Spinal cord (tissue), 10 donors: ENCODE results near the gene AIG1. TPM values are rescaled to one million over a fixed set of nuclear protein-coding genes. Genes with fewer than 3 reads are reported as not detected.
"Not testable (repeated sequence)": the region's sequence is repeated elsewhere in the genome, so short reads cannot be mapped to it uniquely, and the experiment has no call there.

ENCODE experiments used
- DNase-seq, 6 donors: peaks; one replicate each; pipeline versions ENCODE4 v3.0.0 to v3.0.0-alpha.2; 2013 to 2015; ENCODE audit warnings: low spot score in 6 of 6, low read depth in 4 of 6
- H3K27ac ChIP-seq: one replicate; pipeline ENCODE4 v1.5.1; 2013; ENCODE audit warnings: low read depth, low read length, control low read depth
- H3K27me3 ChIP-seq: one replicate; pipeline ENCODE4 v1.6.1; 2013; ENCODE audit warnings: low read length; ENCODE audit not compliant: control insufficient read depth, insufficient read depth
- H3K36me3 ChIP-seq: one replicate; pipeline ENCODE4 v1.6.1; 2013; ENCODE audit warnings: low read length; ENCODE audit not compliant: control insufficient read depth, insufficient read depth
- H3K4me1 ChIP-seq: one replicate; pipeline ENCODE4 v1.6.1; 2013; ENCODE audit warnings: low read length; ENCODE audit not compliant: control insufficient read depth, insufficient read depth
- H3K4me3 ChIP-seq: one replicate; pipeline ENCODE4 v1.5.1; 2013; ENCODE audit warnings: low read depth, low read length, control low read depth
- H3K9me3 ChIP-seq: one replicate; pipeline ENCODE4 v1.6.1; 2013; ENCODE audit warnings: low read length; ENCODE audit not compliant: control insufficient read depth, insufficient read depth
- WGBS: methylation state at CpG from one replicate; pipeline ENCODE4 v1.1.5; 2013; ENCODE audit warnings: missing lambda C conversion rate; ENCODE audit not compliant: insufficient coverage; 5-methylcytosine and 5-hydroxymethylcytosine counted together
- polyA plus RNA-seq, 2 donors: library from polyadenylated mRNA; unstranded; fragments of 120-200 nt; gene quantifications; one replicate each; pipeline ENCODE4 v1.2.1, GENCODE V29; 2013; ENCODE audit not compliant: insufficient read length in 2 of 2
- total RNA-seq, 2 donors: library from RNA; depleted of rRNA in 1 of 2; stranded (reverse); fragments of 120-200 nt in 1 of 2; fragments of >200 nt in 1 of 2; gene quantifications; one replicate each; pipeline versions ENCODE4 v1.2.3 to v1.2.4, GENCODE V29; 2013 to 2014
- donor health status: healthy.

Gene AIG1
- total and polyA plus RNA-seq, 4 donors: 56.5 to 72.6 (median 70.3) TPM

GRCh38 chr6:143064271-143064670 lies 3.6 kb downstream of the AIG1 start:
- H3K9me3 ChIP-seq: no peaks in the 10 kb centered on the region
- no peak overlapping the region for H3K27ac ChIP-seq
- H3K4me3 ChIP-seq: no peak overlapping the region
- no peak for DNase-seq
- peaks cover 8% of the 10 kb centered on the region for H3K4me1 ChIP-seq
- no peaks in the 10 kb centered on the region for H3K36me3 ChIP-seq
- H3K27me3 ChIP-seq: no peaks in the 10 kb centered on the region
- WGBS: 80% methylated on average over 1 of the region's 1 CpG

DNA sequence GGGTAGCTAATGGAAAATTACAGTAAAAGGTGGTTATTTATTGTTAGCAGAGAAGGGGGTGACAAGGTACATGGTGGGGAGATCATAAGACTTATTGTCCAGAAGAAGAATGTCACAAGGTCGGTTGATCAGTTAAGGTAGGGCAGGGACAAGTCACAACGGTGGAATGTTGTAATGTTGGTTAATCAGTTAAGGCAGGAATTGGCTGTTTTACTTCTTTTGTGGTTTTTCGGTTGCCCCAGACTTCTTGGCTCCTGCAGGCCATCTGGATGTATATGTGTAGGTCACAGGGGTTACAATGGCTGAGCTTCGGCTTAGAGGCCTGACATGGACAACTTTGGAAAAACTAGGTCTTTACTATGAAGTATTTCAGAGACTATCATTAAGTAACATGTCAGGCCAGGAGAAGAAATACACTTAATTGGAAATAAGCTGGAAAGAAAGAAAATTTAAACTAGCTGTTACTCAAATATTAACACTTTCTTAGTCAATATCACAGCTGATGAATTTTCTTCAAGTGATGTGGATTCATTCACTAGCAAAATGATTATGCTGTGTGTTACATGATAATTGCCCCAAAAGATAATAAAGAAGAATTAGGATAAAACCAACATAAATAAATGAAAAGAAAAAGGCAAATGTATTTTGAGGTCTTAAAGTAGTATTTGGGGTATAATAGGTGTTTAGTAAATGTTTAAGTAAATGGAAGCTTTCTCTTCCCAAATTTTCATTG lies 4.4 kb downstream of the AIG1 start:
- Histone ChIP-seq H3K27me3 (no peaks in the 10 kb centered on the region), H3K9me3 (no peaks in the 10 kb centered on the region), H3K4me3 (no peak overlapping the region), H3K4me1 (peaks cover 7% of the 10 kb centered on the region), H3K27ac (no peak overlapping the region), H3K36me3 (no peaks in the 10 kb centered on the region)
- no CpG with 5 or more reads among the region's 4 CpGs for WGBS
- DNase-seq: no peak

- WGBS: no CpG with 5 or more reads among the region's 1 CpG
Observed at GRCh38 chr6:143068001-143068400, 7.3 kb downstream of the AIG1 start.

DNA sequence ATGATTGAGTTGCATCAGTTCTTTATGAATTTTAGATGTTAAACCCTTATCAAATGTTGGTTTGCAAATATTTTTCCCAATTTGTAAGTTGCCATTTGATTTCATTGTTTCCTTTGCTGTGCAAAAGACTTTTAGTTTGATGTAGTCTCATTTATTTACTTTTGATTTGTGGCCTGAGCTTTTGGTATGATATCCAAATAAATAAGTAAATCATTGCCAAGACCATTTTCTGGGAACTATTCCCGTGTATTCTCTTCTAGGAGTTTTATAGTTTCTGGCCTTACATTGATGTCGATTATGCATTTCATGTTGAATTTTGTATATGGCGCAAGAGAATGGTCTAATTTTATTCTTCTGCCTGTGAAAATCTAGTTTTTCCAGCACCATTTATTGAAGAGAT lies 13.4 kb downstream of the AIG1 start:
- peaks cover 9% of the 10 kb centered on the region for H3K9me3 ChIP-seq
- no peak for DNase-seq
- H3K4me1 ChIP-seq: no peaks in the 10 kb centered on the region
- H3K27ac ChIP-seq: no peak overlapping the region
- H3K36me3 ChIP-seq: no peaks in the 10 kb centered on the region
- WGBS: no CpG with 5 or more reads among the region's 3 CpGs
- H3K27me3 ChIP-seq: no peaks in the 10 kb centered on the region
- H3K4me3 ChIP-seq: no peak overlapping the region

More at GRCh38 chr6:143068001-143068400, 7.3 kb downstream of the AIG1 start:
- H3K27me3 ChIP-seq: no peaks in the 10 kb centered on the region
- H3K27ac ChIP-seq: no peak overlapping the region
- DNase-seq: no peak
- H3K9me3 ChIP-seq: no peaks in the 10 kb centered on the region
- no peaks in the 10 kb centered on the region for H3K36me3 ChIP-seq
- no peak overlapping the region for H3K4me3 ChIP-seq
- no peaks in the 10 kb centered on the region for H3K4me1 ChIP-seq

DNA sequence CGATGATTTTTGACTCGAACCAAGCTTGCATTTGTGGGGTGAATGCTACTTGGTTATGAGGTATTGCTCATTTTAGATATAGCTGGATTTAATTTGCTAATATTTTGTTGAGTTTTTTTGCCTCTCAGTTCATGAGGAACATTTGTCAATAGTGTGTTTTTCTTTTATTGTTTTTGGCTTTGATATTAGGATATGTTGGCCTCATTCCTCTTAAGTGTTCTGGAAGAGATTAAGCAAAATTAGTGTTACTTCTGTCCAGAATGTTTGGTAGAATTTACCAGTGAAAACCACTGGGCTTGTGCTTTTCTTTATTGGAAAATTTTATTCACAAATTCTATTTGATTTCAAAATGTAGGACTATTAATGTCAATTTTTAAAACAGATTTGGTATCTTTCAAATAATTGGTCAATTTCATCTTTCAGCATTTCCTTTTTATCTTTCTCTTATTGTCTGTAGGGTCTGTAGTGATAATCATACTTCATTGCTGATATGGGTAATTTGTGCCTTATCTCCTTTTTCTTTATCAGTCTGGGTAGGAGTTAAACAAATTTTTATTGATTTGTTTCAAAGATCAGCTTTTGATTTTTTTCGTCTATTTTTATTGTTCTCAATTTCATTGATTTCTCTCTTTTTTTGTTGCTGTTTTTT lies 14.1 kb downstream of the AIG1 start:
- Histone ChIP-seq H3K27ac (no peak overlapping the region), H3K4me1 (no peaks in the 10 kb centered on the region), H3K9me3 (peaks cover 9% of the 10 kb centered on the region), H3K27me3 (no peaks in the 10 kb centered on the region), H3K36me3 (no peaks in the 10 kb centered on the region), H3K4me3 (no peak overlapping the region)
- DNase-seq: no peak
- 100% methylated on average over 2 of the region's 3 CpGs for WGBS

- DNase-seq: peak in 1 of 6 donors; percentile 12
- Histone ChIP-seq H3K9me3 (peaks cover 8% of the 10 kb centered on the region), H3K4me1 (no peaks in the 10 kb centered on the region), H3K27ac (no peak overlapping the region), H3K36me3 (no peaks in the 10 kb centered on the region), H3K4me3 (no peak overlapping the region), H3K27me3 (no peaks in the 10 kb centered on the region)
- WGBS: no CpG with 5 or more reads among the region's 6 CpGs
Observed at GRCh38 chr6:143078468-143079324, 18.0 kb downstream of the AIG1 start.

GRCh38 chr6:143079325-143079640 lies 18.6 kb downstream of the AIG1 start:
- Histone ChIP-seq H3K4me3 (no peak overlapping the region), H3K9me3 (peaks cover 6% of the 10 kb centered on the region), H3K4me1 (no peaks in the 10 kb centered on the region), H3K27me3 (no peaks in the 10 kb centered on the region), H3K27ac (no peak overlapping the region), H3K36me3 (no peaks in the 10 kb centered on the region)
- no peak for DNase-seq

DNA sequence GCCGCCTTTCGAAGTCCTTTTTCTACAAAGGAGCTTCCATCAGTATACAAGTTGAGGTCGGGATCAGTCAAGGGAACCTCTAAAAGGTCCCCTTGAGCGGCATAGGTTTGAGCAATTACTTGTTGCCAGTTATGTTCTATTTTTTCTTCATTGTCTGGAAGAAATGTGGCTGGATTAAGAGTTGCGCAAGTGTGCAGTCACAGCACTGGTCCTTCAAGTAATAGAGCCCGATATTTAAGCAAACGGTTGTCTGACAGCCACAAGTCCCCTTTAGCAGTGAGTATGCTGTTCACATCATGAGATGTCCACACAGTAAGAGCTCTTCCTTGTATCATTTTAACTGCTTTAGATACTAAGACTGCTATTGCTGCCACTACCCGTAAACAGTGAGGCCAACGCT lies 21.6 kb downstream of the AIG1 start:
- H3K27me3 ChIP-seq, H3K4me3 ChIP-seq, H3K9me3 ChIP-seq, H3K36me3 ChIP-seq, DNase-seq, H3K4me1 ChIP-seq, H3K27ac ChIP-seq: not testable (repeated sequence)
- WGBS: 100% methylated on average over 3 of the region's 9 CpGs

DNA sequence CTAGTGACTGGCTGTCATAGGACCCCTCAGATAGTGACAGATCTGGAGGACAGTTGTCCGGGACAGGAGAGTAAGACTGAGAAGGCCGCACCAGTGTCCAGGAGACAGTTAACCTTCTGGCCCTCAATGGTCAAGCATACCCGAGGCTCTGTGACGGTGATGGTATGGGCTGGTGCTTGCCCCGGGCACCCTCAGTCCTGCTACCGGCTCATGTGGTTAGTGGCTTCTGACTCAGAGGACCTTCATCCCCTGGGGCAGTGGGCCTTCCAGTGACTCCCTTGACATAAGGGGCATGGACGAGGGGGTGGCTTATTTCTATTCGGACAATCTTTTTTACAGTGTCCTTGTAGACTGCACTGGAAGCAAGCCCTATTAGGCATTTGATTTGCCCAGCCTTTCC lies 23.3 kb downstream of the AIG1 start:
- H3K27me3 ChIP-seq: not testable (repeated sequence)

More for the DNA sequence above, 23.3 kb downstream of the AIG1 start:
- not testable (repeated sequence) for DNase-seq, H3K36me3 ChIP-seq, H3K4me3 ChIP-seq, H3K27ac ChIP-seq, H3K4me1 ChIP-seq, H3K9me3 ChIP-seq
- 99% methylated on average over 8 of the region's 8 CpGs for WGBS
